HG03460 (cell line): ENCODE data around the gene MCRIP2.

ENCODE experiments used
- ATAC-seq: cut with Tn5 transposase; IDR thresholded peaks from one replicate; pipeline ENCODE4 v1.9.1; 2021; ENCODE audit not compliant: unreplicated experiment

Gene MCRIP2

GRCh38 chr16:647173-647902, 5.7 kb downstream of the MCRIP2 start:
- ATAC-seq: no peak

GRCh38 chr16:648071-648780, 6.6 kb downstream of the MCRIP2 start:
- no peak for ATAC-seq

GRCh38 chr16:648781-649589, 7.4 kb downstream of the MCRIP2 start, which contains the start of gene WDR90:
Gene WDR90, plus strand, starts transcription at chr16:649365. Its CDS starts 52 bp downstream, at chr16:649417.
- peak; percentile 82 for ATAC-seq

DNA sequence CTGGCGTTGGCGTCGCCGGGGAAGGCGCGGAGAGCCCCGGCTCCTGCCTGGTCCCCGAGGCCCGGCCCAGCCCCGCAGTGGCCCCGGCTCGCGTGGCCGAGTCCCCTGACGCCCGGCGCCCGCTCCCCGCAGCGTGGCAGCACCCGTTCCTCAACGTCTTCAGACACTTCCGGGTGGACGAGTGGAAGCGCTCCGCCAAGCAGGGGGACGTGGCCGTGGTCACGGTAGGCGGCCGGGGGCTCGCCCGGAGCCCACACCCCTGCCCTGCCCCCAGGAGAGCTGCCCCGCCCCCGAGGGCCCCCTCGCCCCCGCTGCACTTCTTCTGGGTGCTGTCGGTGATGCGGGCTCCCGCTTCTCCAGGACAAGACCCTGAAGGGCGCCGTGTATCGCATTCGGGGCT, 8.0 kb downstream of the MCRIP2 start:
- peak; percentile 20 for ATAC-seq

DNA sequence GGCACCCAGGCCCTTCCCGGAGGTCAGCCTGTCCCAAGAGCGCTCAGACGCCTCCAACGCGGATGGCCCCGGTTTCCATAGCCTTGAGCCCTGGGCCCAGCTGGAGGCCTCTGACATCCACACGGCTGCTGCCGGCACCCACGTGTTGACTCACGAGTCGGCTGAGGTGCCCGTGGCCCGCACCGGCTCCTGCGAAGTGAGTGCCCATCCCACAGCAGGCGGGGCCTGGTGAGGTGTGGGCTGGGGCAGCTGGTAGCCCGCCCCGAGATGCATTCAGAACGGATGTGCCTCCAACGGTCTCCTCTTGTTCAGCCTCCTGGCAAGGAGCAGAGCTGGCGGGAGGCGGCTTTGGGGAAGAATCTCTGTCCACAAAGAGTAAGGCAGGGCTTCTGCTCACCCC, 10.2 kb downstream of the MCRIP2 start:
- no peak for ATAC-seq

GRCh38 chr16:652454-653305, 11.1 kb downstream of the MCRIP2 start:
- no peak for ATAC-seq

DNA sequence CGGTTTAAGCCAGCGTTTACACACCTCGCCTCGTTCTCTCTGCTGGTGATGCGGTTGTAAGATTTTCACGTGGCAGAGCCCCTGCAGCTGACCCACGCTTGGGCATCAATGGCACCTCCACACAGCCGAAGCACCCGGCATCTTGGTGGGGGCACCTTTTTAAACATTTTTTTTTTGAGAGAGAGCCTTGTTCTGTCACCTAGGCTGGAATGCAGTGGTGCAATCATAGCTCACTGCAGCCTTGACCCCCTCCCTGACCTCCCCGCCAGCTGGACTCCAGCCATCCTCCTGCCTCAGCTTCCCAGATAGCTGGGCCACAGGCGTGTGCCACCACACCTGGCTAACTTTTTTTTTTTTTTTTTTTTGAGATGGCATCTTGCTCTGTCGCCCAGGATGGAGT, 12.4 kb downstream of the MCRIP2 start:
- no peak for ATAC-seq

GRCh38 chr16:657487-657886, 15.9 kb downstream of the MCRIP2 start:
- ATAC-seq: no peak

GRCh38 chr16:658679-659571, 17.3 kb downstream of the MCRIP2 start:
- ATAC-seq: no peak

GRCh38 chr16:659618-660017, 18.0 kb downstream of the MCRIP2 start:
- no peak for ATAC-seq

DNA sequence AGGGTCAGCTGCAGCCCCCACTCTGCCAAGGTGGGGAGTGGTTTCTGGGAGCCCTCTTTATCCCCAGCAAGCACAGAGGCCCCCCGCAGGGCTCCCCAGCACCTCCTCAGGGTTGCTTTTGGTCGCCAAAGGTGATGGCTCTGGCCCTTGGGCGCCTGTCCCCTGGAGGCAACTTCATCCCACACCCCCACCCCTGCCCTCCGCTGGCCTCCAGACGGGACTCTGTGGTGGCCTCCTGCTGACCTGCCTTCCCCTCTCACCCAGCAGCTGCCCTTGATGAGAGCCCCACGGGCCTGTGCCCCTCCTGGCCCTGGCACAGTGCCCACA, 18.5 kb downstream of the MCRIP2 start:
- ATAC-seq: no peak

- ATAC-seq: peak; percentile 54
These were observed 19.0 kb downstream of the MCRIP2 start for GRCh38 chr16:660459-661183.

- no peak for ATAC-seq
These were observed 19.7 kb downstream of the MCRIP2 start for GRCh38 chr16:661184-661821.

DNA sequence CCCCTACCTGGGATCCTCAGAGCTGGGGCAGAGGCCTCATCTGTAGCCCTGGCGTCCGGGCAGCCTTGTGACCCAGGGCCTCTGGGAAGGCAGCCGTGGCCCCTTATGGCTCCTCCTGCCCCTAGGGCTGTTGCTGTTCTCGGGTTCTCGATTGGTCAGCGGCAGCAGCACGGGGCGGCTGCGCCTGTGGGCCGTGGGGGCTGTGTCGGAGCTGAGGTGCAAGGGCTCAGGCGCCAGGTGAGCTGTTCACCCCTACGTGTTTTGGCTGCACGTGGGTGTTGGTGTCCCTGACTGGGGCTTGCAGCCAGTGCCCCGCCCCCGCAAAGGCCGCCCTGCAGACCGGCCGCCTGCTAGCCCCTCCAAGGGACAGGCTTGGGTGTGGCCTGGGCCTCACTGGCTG, 20.5 kb downstream of the MCRIP2 start:
- no peak for ATAC-seq

- ATAC-seq: no peak
These were observed 21.0 kb downstream of the MCRIP2 start for GRCh38 chr16:662597-662996.

- ATAC-seq: no peak
These were observed 24.9 kb downstream of the MCRIP2 start for GRCh38 chr16:666572-666971.

GRCh38 chr16:667113-667779, 25.6 kb downstream of the MCRIP2 start:
- ATAC-seq: no peak
